Uterus (tissue), 4 donors: ENCODE data around the gene TMEM239. TPM values are rescaled to one million over a fixed set of nuclear protein-coding genes. Genes with fewer than 3 reads are reported as not detected.

Experiments used
- DNase-seq, 2 donors: peaks; one replicate each; pipeline ENCODE4 v3.0.0-alpha.2; 2019 to 2020
- H3K27ac ChIP-seq, 2 donors: fragments of 200-600 bp; sonication (generic); 1 replicate in 1 of 2; 2 replicates in 1 of 2; pipeline ENCODE4 v1.5.1; 2016 to 2018
- H3K27me3 ChIP-seq, 2 donors: fragments of 200-600 bp; sonication (generic); one replicate each; pipeline ENCODE4 v1.5.1; 2018 to 2019; ENCODE audit warnings: control low read depth in 1 of 2
- H3K36me3 ChIP-seq, 2 donors: fragments of 200-600 bp; sonication (generic); one replicate each; pipeline ENCODE4 v1.5.1; 2019; ENCODE audit warnings: control low read depth in 1 of 2
- H3K4me1 ChIP-seq, 2 donors: fragments of 200-600 bp; sonication (generic); one replicate each; pipeline ENCODE4 v1.5.1; 2018 to 2019; ENCODE audit warnings: control low read depth in 1 of 2
- H3K4me3 ChIP-seq, 2 donors: fragments of 200-600 bp; sonication (generic); 1 replicate in 1 of 2; 2 replicates in 1 of 2; pipeline ENCODE4 v1.5.1; 2018 to 2019; ENCODE audit warnings: mild to moderate bottlenecking in 1 of 2
- H3K9me3 ChIP-seq, 2 donors: fragments of 200-600 bp; sonication (generic); one replicate each; pipeline ENCODE4 v1.5.1; 2019; ENCODE audit warnings: control low read depth in 1 of 2
- CTCF ChIP-seq, 4 experiments: fragments of 200-600 bp in 2 of 4; fragments of 450-650 bp in 2 of 4; sonication (generic) in 2 of 4; IDR thresholded peaks; one replicate each; pipeline ENCODE4 v1.5.1; 2016 to 2019; ENCODE audit warnings: antibody characterized with exemption in 4 of 4, mild to moderate bottlenecking in 2 of 4, moderate library complexity in 1 of 4
- POLR2A ChIP-seq, 2 donors: fragments of 450-650 bp; IDR thresholded peaks; one replicate each; pipeline ENCODE4 v1.6.1; 2016; ENCODE audit warnings: antibody characterized with exemption in 2 of 2, mild to moderate bottlenecking in 1 of 2, moderate library complexity in 1 of 2
- intact Hi-C: fragments of 100-400 bp; cut with DNase I; formaldehyde crosslinking; loops from one replicate; pipeline ENCODE4 v1.15.1; 2023; ENCODE audit warnings: low total_unique reads
- total RNA-seq, 4 donors: library from RNA; depleted of rRNA in 3 of 4; stranded (reverse); fragments of >200 nt in 3 of 4; gene quantifications; one replicate each; pipeline versions ENCODE4 v1.1.0 to v1.2.4, GENCODE V29; 2014 to 2023
- donor health status: DM: yes; HTN: yes; CAD: no.

Gene TMEM239
- total RNA-seq, 4 donors from 2014 or later, result not detected

GRCh38 chr20:2865630-2866029, 49.5 kb downstream of the TMEM239 start:
- TF ChIP-seq CTCF (IDR thresholded peaks at IDR 0.05), result no peak
- TF ChIP-seq POLR2A (IDR thresholded peaks at IDR 0.05), result no peak
- DNase-seq, result no peak
- intact Hi-C loops, result no loop called here
- H3K36me3 ChIP-seq, result no peaks in the 10 kb centered on the region
- H3K27me3 ChIP-seq, result no peaks in the 10 kb centered on the region
- no peak overlapping the region for H3K27ac ChIP-seq
- H3K9me3 ChIP-seq, result no peaks in the 10 kb centered on the region
- H3K4me3 ChIP-seq, result no peak overlapping the region
- H3K4me1 ChIP-seq, result no peaks in the 10 kb centered on the region

- TF ChIP-seq CTCF (IDR thresholded peaks at IDR 0.05), result no peak
- TF ChIP-seq POLR2A (IDR thresholded peaks at IDR 0.05), result no peak
- H3K27me3 ChIP-seq, result no peaks in the 10 kb centered on the region
- intact Hi-C loops, result no loop called here
- H3K36me3 ChIP-seq, result no peaks in the 10 kb centered on the region
- H3K27ac ChIP-seq, result no peak overlapping the region
- no peak for DNase-seq
- H3K4me1 ChIP-seq, result no peaks in the 10 kb centered on the region
- H3K4me3 ChIP-seq, result no peak overlapping the region
- H3K9me3 ChIP-seq, result no peaks in the 10 kb centered on the region
These were observed 50.1 kb downstream of the TMEM239 start for GRCh38 chr20:2866236-2866635.

GRCh38 chr20:2867081-2867864, 51.1 kb downstream of the TMEM239 start:
- no peaks in the 10 kb centered on the region for H3K4me1 ChIP-seq
- no peak for TF ChIP-seq POLR2A (IDR thresholded peaks at IDR 0.05)
- TF ChIP-seq CTCF (IDR thresholded peaks at IDR 0.05), result no peak
- DNase-seq, result no peak
- no peak overlapping the region for H3K4me3 ChIP-seq
- H3K9me3 ChIP-seq, result no peaks in the 10 kb centered on the region
- H3K27ac ChIP-seq, result no peak overlapping the region
- H3K36me3 ChIP-seq, result no peaks in the 10 kb centered on the region
- no peaks in the 10 kb centered on the region for H3K27me3 ChIP-seq
- intact Hi-C loops, result no loop called here

Other genes starting within 250 kb of the TMEM239 start
- gene NOP56, start 163.7 kb upstream of the TMEM239 start, total RNA-seq, result 100 to 1,000 TPM; 108 to 151 (median 134) TPM
- 100 to 1,000 TPM in 1 of 4 donors, 10 to 100 TPM in 3; 33.8 to 220 (median 83.7) TPM for gene IDH3B, start 152.1 kb upstream of the TMEM239 start, total RNA-seq
- 10 to 100 TPM in 3 of 4 donors, 1 to 10 TPM in 1; 7.1 to 69.5 (median 21.7) TPM for gene EBF4, start 123.6 kb upstream of the TMEM239 start, total RNA-seq
- gene CPXM1, start 15.7 kb upstream of the TMEM239 start, total RNA-seq, result 100 to 1,000 TPM in 1 of 4 donors, 10 to 100 TPM in 3; 15.3 to 154 (median 19.1) TPM
- gene C20orf141, start 1.4 kb upstream of the TMEM239 start, total RNA-seq, result not detected
- 10 to 100 TPM; 13.5 to 43.6 (median 31.3) TPM for gene PCED1A, start 24.3 kb downstream of the TMEM239 start, total RNA-seq
- 10 to 100 TPM in 3 of 4 donors, 1 to 10 TPM in 1; 5.9 to 48.6 (median 37.9) TPM for gene VPS16, start 24.4 kb downstream of the TMEM239 start, total RNA-seq
- gene PTPRA, start 57.1 kb downstream of the TMEM239 start, total RNA-seq, result 100 to 1,000 TPM in 2 of 4 donors, 10 to 100 TPM in 2; 80.6 to 121 (median 97.1) TPM
- 1 to 10 TPM in 1 of 4 donors, not detected in 3; 2.3 TPM for gene GNRH2, start 227.3 kb downstream of the TMEM239 start, total RNA-seq
- gene MRPS26, start 229.7 kb downstream of the TMEM239 start, total RNA-seq, result 100 to 1,000 TPM in 1 of 4 donors, 10 to 100 TPM in 3; 13.2 to 157 (median 35.8) TPM